K562 (cell line): Measurements from ENCODE around the gene CDKN2AIPNL.

ENCODE experiments used
- EP300 ChIP-seq: IDR thresholded peaks from 2 replicates; pipeline ENCODE4 v1.6.1; 2012; ENCODE audit warnings: low read length, improper control_type of control experiment
- MTA2 ChIP-seq: fragments of 450-650 bp; IDR thresholded peaks from 2 replicates; pipeline ENCODE4 v1.6.1; 2016; ENCODE audit warnings: low read depth
- SAFB2 ChIP-seq: fragments of 200-400 bp; formaldehyde crosslinking; IDR thresholded peaks from 2 replicates; pipeline ENCODE4 v1.6.1; 2018; ENCODE audit warnings: borderline replicate concordance, low read length, low read depth, moderate library complexity; ENCODE audit not compliant: severe bottlenecking
- ZNF121 ChIP-seq: sonication (generic); formaldehyde crosslinking; conservative IDR thresholded peaks from 2 replicates; pipeline ENCODE4 v1.8.0; 2022; ENCODE audit warnings: missing genetic modification reagents
- ZNF143 ChIP-seq: sonication (generic); formaldehyde crosslinking; IDR thresholded peaks from 2 replicates; pipeline ENCODE4 v1.9.0; 2022; ENCODE audit warnings: mild to moderate bottlenecking, missing genetic modification reagents

DNA sequence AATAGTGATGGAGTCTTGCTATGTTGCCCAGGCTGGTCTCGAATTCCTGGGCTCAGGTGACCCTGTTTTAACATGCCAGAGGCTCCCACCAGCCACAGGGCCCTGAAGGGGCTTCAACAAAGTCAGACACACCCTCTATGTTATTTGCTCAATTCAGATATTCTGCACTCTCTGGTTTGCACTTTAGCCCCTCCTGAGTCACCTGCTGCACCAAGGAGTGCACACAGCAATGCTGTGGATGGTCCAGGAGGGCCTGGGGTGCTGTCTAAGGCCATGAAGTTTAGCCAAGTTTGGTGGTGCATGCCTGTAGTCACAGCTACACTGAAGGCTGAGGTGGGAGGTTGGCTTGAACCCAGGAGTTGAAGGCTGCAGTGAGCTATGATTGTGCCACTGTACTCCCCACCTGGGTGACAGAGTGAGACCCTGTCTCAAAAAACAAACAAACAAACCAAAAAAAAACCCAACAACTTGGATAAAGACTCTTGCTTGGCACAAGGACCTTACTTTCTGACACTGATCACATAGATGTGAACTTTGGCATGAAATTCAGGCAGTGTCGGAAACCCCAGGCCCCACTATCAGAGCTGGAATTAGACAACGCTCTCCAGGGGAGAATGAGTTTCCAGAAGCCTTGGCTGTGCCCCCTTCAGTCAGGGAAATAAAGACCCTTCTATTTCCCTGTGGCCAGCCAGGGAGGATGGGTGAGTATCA is 39.7 kb upstream of the CDKN2AIPNL start:
- no peak for TF ChIP-seq EP300
- TF ChIP-seq SAFB2: no peak
- TF ChIP-seq MTA2: no peak
- no peak for TF ChIP-seq ZNF121 (CRISPR knock-in tag)
- TF ChIP-seq ZNF143 (CRISPR knock-in tag): no peak
